ENCODE data around the gene PDIA2. TPM values are rescaled to one million over a fixed set of nuclear protein-coding genes. Genes with fewer than 3 reads are reported as not detected.

Gene PDIA2
- total RNA-seq, 2 donors from 2014 or later = 0.52 to 5.4 TPM

- H3K4me1 ChIP-seq = peaks cover 0 to 7% of the 10 kb centered on the region in 2 donors
- no peak for DNase-seq (ENCODE audit: low spot score)
- no peaks in the 10 kb centered on the region for H3K9me3 ChIP-seq
- no peak overlapping the region for H3K27ac ChIP-seq
- no peak for TF ChIP-seq CTCF (IDR thresholded peaks at IDR 0.05)
- no peaks in the 10 kb centered on the region for H3K27me3 ChIP-seq
- H3K4me3 ChIP-seq = no peak overlapping the region
- no peaks in the 10 kb centered on the region for H3K36me3 ChIP-seq
Measured at GRCh38 chr16:336269-336668, 53.3 kb downstream of the PDIA2 start.

Other genes with a start within 250 kb of the PDIA2 start
- 1 to 10 TPM; 4.0 TPM for gene POLR3K, start 229.6 kb upstream of the PDIA2 start, total RNA-seq
- 10 to 100 TPM; 47.1 to 78.3 TPM for gene SNRNP25, start 229.3 kb upstream of the PDIA2 start, total RNA-seq
- 10 to 100 TPM; 12.0 to 25.4 TPM for gene RHBDF1, start 210.5 kb upstream of the PDIA2 start, total RNA-seq
- gene MPG, start 204.9 kb upstream of the PDIA2 start, total RNA-seq = 10 to 100 TPM; 47.7 to 84.0 TPM
- gene NPRL3, start 144.5 kb upstream of the PDIA2 start, total RNA-seq = 10 to 100 TPM; 10.8 to 22.2 TPM
- not detected for gene HBZ, start 130.5 kb upstream of the PDIA2 start, total RNA-seq
- 1 to 10 TPM in 1 of 2 donors, not detected in 1; 1.2 TPM for gene HBM, start 117.2 kb upstream of the PDIA2 start, total RNA-seq
- gene HBA2, start 110.3 kb upstream of the PDIA2 start, total RNA-seq = 1,000 to 10,000 TPM; 2,977 to 3,226 TPM
- 1,000 to 10,000 TPM; 1,094 to 1,137 TPM for gene HBA1, start 106.5 kb upstream of the PDIA2 start, total RNA-seq
- gene HBQ1, start 102.7 kb upstream of the PDIA2 start, total RNA-seq = 1 to 10 TPM; 2.1 to 2.8 TPM
- 10 to 100 TPM; 18.3 to 20.2 TPM for gene LUC7L, start 53.7 kb upstream of the PDIA2 start, total RNA-seq
- gene FAM234A, start 48.3 kb upstream of the PDIA2 start, total RNA-seq = 100 to 1,000 TPM; 141 to 227 TPM
- gene RGS11, start 7.2 kb upstream of the PDIA2 start, total RNA-seq = 1 to 10 TPM; 8.3 to 9.0 TPM
- gene ARHGDIG, start 2.6 kb upstream of the PDIA2 start, total RNA-seq = 1 to 10 TPM; 5.9 to 6.8 TPM
- gene AXIN1, start 69.6 kb downstream of the PDIA2 start, total RNA-seq = 10 to 100 TPM; 12.9 to 19.4 TPM
- 10 to 100 TPM; 89.0 to 90.3 TPM for gene MRPL28, start 87.4 kb downstream of the PDIA2 start, total RNA-seq
- gene PGAP6, start 98.8 kb downstream of the PDIA2 start, total RNA-seq = 10 to 100 TPM; 34.0 to 41.1 TPM
- 10 to 100 TPM; 45.4 to 45.8 TPM for gene NME4, start 114.0 kb downstream of the PDIA2 start, total RNA-seq
- gene DECR2, start 118.7 kb downstream of the PDIA2 start, total RNA-seq = 10 to 100 TPM; 10.6 to 18.7 TPM
- gene RAB11FIP3, start 142.5 kb downstream of the PDIA2 start, total RNA-seq = 10 to 100 TPM; 19.9 to 43.8 TPM
- gene CAPN15, start 244.5 kb downstream of the PDIA2 start, total RNA-seq = 10 to 100 TPM; 18.5 to 28.1 TPM

All from right atrium auricular region (tissue), 2 donors.